ENCODE data around the gene ANKRD11. TPM values are rescaled to one million over a fixed set of nuclear protein-coding genes. Genes with fewer than 3 reads are reported as not detected.
"Not testable (repeated sequence)": the region's sequence is repeated elsewhere in the genome, so short reads cannot be mapped to it uniquely, and the experiment has no call there.

Gene ANKRD11
- polyA plus RNA-seq, 10 donors: 51.5 to 76.1 (median 59.4) TPM

GRCh38 chr16:89482817-89483205, 7.5 kb downstream of the ANKRD11 start:
- DNase-seq: no peak

GRCh38 chr16:89482150-89482816, 8.1 kb downstream of the ANKRD11 start:
- no peak for DNase-seq

GRCh38 chr16:89481356-89481955, 8.9 kb downstream of the ANKRD11 start:
- DNase-seq: no peak

GRCh38 chr16:89478576-89479221, 11.7 kb downstream of the ANKRD11 start:
- no peak for DNase-seq

- no peak for DNase-seq
These were observed 13.5 kb downstream of the ANKRD11 start for GRCh38 chr16:89476811-89477261.

GRCh38 chr16:89476379-89476778, 14.0 kb downstream of the ANKRD11 start:
- no peak for DNase-seq

- DNase-seq: no peak
These were observed 15.2 kb downstream of the ANKRD11 start for GRCh38 chr16:89475144-89475543.

- DNase-seq: no peak
These were observed 16.5 kb downstream of the ANKRD11 start for GRCh38 chr16:89473791-89474414.

GRCh38 chr16:89473136-89473712, 17.1 kb downstream of the ANKRD11 start:
- no peak for DNase-seq

- no peak for DNase-seq
These were observed 17.7 kb downstream of the ANKRD11 start for GRCh38 chr16:89472711-89473075.

GRCh38 chr16:89467382-89467781, 23.0 kb downstream of the ANKRD11 start:
- no peak for DNase-seq

GRCh38 chr16:89466920-89467319, 23.4 kb downstream of the ANKRD11 start:
- DNase-seq: no peak

- DNase-seq: not testable (repeated sequence)
These were observed 27.0 kb downstream of the ANKRD11 start for GRCh38 chr16:89463312-89463711.

- not testable (repeated sequence) for DNase-seq
These were observed 27.7 kb downstream of the ANKRD11 start for GRCh38 chr16:89462639-89463038.

GRCh38 chr16:89461890-89462289, 28.5 kb downstream of the ANKRD11 start:
- DNase-seq: not testable (repeated sequence)

- no peak for DNase-seq
These were observed 29.8 kb downstream of the ANKRD11 start for GRCh38 chr16:89460556-89460955.

GRCh38 chr16:89458967-89459366, 31.4 kb downstream of the ANKRD11 start:
- DNase-seq: peak in 2 of 3 donors; percentile 69 to 85

GRCh38 chr16:89458551-89458950, 31.8 kb downstream of the ANKRD11 start:
- peak in 2 of 3 donors; percentile 53 to 66 for DNase-seq

- peak in 1 of 3 donors; percentile 52 for DNase-seq
These were observed 33.9 kb downstream of the ANKRD11 start for GRCh38 chr16:89456419-89456959.

- DNase-seq: no peak
These were observed 34.7 kb downstream of the ANKRD11 start for GRCh38 chr16:89455692-89456091.

GRCh38 chr16:89455178-89455577, 35.2 kb downstream of the ANKRD11 start:
- no peak for DNase-seq
